ENCODE results near the gene SFTA2. TPM values are rescaled to one million over a fixed set of nuclear protein-coding genes. Genes with fewer than 3 reads are reported as not detected.

Gene SFTA2
- total and polyA plus RNA-seq, 9 of the 15 experiments (the other 6 are each of a cell fraction or from before 2014, with no cell fraction given), result not detected

- TF ChIP-seq WHSC1 (IDR thresholded peaks at IDR 0.05; ENCODE audit: low read length) (no peak), SMARCA5 (IDR thresholded peaks at IDR 0.05) (no peak), ATF2 (CRISPR knock-in tag; IDR thresholded peaks at IDR 0.05) (no peak), SRSF1 (IDR thresholded peaks at IDR 0.05; ENCODE audit: low read depth, low read length) (no peak)
Measured at GRCh38 chr6:30882204-30882758, 49.7 kb downstream of the SFTA2 start (continued).

GRCh38 chr6:30881392-30882203, 50.4 kb downstream of the SFTA2 start:
- no peak overlapping the region for H3K27ac ChIP-seq (ENCODE audit: extremely low read depth, low read depth, low read length)
- BruUV-seq (replicated peaks), result no TSS peak
- 72% methylated on average over 14 of the region's 14 CpGs for WGBS (ENCODE audit: insufficient coverage, low coverage, missing lambda C conversion rate)

More at GRCh38 chr6:30881392-30882203, 50.4 kb downstream of the SFTA2 start:
- Histone ChIP-seq H3K36me3 (ENCODE audit: control insufficient read depth, insufficient read depth, low read length) (no peaks in the 10 kb centered on the region), H3K9me3 (replicated peaks; ENCODE audit: control insufficient read depth, insufficient read depth, low read depth, low read length) (no peaks in the 10 kb centered on the region), H2AFZ (ENCODE audit: low read depth, low read length) (peak overlapping the region; percentile 46; the same call in 1 of the 2 replicates), H3K4me3 (no peak overlapping the region), H3K27me3 (ENCODE audit: control insufficient read depth in 2 of 2, insufficient read depth in 2 of 2, low read length in 2 of 2) (no peaks in the 10 kb centered on the region), H3K9ac (ENCODE audit: insufficient read depth in 1 of 2, low read depth in 2 of 2, low read length in 2 of 2) (peak overlapping the region in 1 of 2 experiments; percentile 83; a peak in 2 of 4 replicates), H3K9me1 (ENCODE audit: control insufficient read depth, insufficient read depth, low read length) (peaks cover 3% of the 10 kb centered on the region), H3K4me2 (ENCODE audit: insufficient read depth, low read length) (no peak overlapping the region), H3K4me1 (replicated peaks in 1 of 2; ENCODE audit: control insufficient read depth in 2 of 2, insufficient read depth in 2 of 2, low read length in 2 of 2) (peaks cover 76 to 87% of the 10 kb centered on the region in 2 experiments), H4K20me1 (replicated peaks; ENCODE audit: control insufficient read depth, insufficient read depth, low read length) (peaks cover 5% of the 10 kb centered on the region; the same call in 1 of the 2 replicates), H3K79me2 (ENCODE audit: control insufficient read depth, insufficient read depth, low read length) (peaks cover 21% of the 10 kb centered on the region)
- intact Hi-C loops (cut with micrococcal nuclease), result no loop called here
- FAIRE-seq (no peak), ATAC-seq (no peak), DNase-seq (ENCODE audit: extremely low read depth in 1 of 4, low spot score in 3 of 4) (no peak)
- CTCF ChIA-PET (ENCODE audit: low intra/inter-chr PET ratio), result no interaction called here
- TF ChIP-seq TRIM24 (IDR thresholded peaks at IDR 0.05) (0 out of 4 replicates have a peak, but pooled peaks of 1 of the 2 experiments have one; percentile 8), ELF4 (CRISPR knock-in tag; IDR thresholded peaks at IDR 0.05) (peak; percentile 65; the same call in 1 of the 2 replicates), PTBP1 (IDR thresholded peaks at IDR 0.05; ENCODE audit: low read depth, low read length) (no peak), ZNF695 (CRISPR knock-in tag; IDR thresholded peaks at IDR 0.05) (no peak), ZBTB5 (IDR thresholded peaks at IDR 0.05) (no peak), SMARCE1 (IDR thresholded peaks at IDR 0.05) (0 out of 2 replicates have a peak, but pooled peaks have one; percentile 9), CBFA2T2 (conservative IDR thresholded peaks at IDR 0.05) (peak; percentile 28), ZNF347 (CRISPR knock-in tag; IDR thresholded peaks at IDR 0.05; ENCODE audit: low read depth) (no peak), FOXJ2 (tag; IDR thresholded peaks at IDR 0.05) (no peak), DPF2 (IDR thresholded peaks at IDR 0.05) (peak; percentile 20; the same call in 1 of the 2 replicates), CBFA2T3 (IDR thresholded peaks at IDR 0.05) (peak; percentile 8; the same call in 1 of the 2 replicates), NFRKB (IDR thresholded peaks at IDR 0.05; ENCODE audit: low read depth) (0 out of 2 replicates have a peak, but pooled peaks have one; percentile 36)
- POLR2A ChIA-PET, result interaction anchor here (0.6 to 1.6 kb wide), 9 partner anchors 9 to 701 kb away, joined by 3 to 6 read pairs (median 4); partner anchors contain the start of gene VARS2
- in situ Hi-C loops (cut with MboI), result no loop called here

Data from K562 (cell line).